ENCODE data around the gene ELAPOR1.
"Not testable (repeated sequence)": the region's sequence is repeated elsewhere in the genome, so short reads cannot be mapped to it uniquely, and the experiment has no call there.

Gene ELAPOR1

DNA sequence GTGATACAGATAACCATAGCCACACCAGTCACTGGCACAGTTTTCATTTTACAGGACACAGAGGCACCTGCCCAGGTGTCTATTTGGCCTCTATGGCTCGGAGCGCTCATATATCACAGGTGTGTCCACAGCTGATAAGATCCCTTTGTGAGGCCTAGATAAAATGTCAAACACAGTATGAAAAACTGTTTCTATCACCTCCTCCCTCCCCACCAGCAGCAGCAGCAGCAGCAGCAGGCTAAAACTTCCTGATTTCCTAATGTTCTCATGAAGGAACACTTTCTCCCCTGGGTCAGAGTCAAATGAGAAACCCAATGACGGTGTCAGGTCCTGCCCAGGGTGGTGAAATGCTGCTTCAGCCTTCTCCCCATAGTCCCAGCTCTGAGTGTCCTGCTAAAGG, 24.4 kb downstream of the ELAPOR1 start:
- H3K4me2 ChIP-seq (ENCODE audit: low read length), result no peak overlapping the region

DNA sequence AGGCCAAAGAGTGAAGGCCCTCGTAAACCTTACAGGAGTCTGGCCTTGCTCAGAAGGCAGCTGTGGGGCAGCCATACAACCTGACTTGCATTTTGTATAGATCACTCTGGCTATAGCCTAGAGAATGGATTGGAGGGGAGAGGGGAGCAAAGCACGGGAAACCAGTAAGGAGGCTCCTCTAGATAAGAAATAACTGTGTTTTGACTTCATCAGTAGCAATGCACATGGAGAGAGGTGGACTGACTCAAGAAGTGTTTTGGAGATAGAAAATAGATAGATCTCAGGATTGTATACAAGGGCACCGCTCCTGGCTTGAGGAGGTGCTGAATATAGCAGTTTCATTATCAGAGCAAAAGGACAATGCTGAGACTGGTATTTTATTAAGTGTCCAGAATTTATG, 26.5 kb downstream of the ELAPOR1 start:
- no peaks in the 10 kb centered on the region for H3K79me1 ChIP-seq (ENCODE audit: low read length)
- H3K4ac ChIP-seq (ENCODE audit: low read depth, low read length), result no peak overlapping the region
- H2AK5ac ChIP-seq (ENCODE audit: low read length), result no peak overlapping the region
- no peak overlapping the region for H4K8ac ChIP-seq (ENCODE audit: low read depth, low read length)
- H2BK12ac ChIP-seq (ENCODE audit: low read length), result no peak overlapping the region
- DNase-seq, result no peak
- no CpG with 5 or more reads among the region's 3 CpGs for WGBS (ENCODE audit: extremely low coverage, insufficient coverage, insufficient read length)
- no peak overlapping the region for H3K18ac ChIP-seq (ENCODE audit: low read length)
- no peaks in the 10 kb centered on the region for H3K79me2 ChIP-seq (ENCODE audit: control insufficient read depth, insufficient read depth, low read length, poor library complexity)
- no peak overlapping the region for H3K4me2 ChIP-seq (ENCODE audit: low read length)
- no peak overlapping the region for H2BK120ac ChIP-seq (ENCODE audit: insufficient read depth, low read length, poor library complexity)
- no peak overlapping the region for H3K23ac ChIP-seq (ENCODE audit: low read length)
- no peak overlapping the region for H4K12ac ChIP-seq (ENCODE audit: low read depth, low read length)
- H3K27ac ChIP-seq (ENCODE audit: low read depth, low read length), result no peak overlapping the region
- no peak overlapping the region for H3K4me3 ChIP-seq (ENCODE audit: low read depth, low read length)
- H3K36me3 ChIP-seq (ENCODE audit: control insufficient read depth in 1 of 2, insufficient read depth in 2 of 2, low read length in 2 of 2), result no peaks in the 10 kb centered on the region
- H2BK5ac ChIP-seq (ENCODE audit: low read depth, low read length, poor library complexity), result no peak overlapping the region
- H3K4me1 ChIP-seq (ENCODE audit: control insufficient read depth in 1 of 2, insufficient read depth in 2 of 2, low read length in 2 of 2), result peaks cover 4 to 6% of the 10 kb centered on the region in 2 experiments
- H3K27me3 ChIP-seq (ENCODE audit: insufficient read depth, low read length), result no peaks in the 10 kb centered on the region
- H3K14ac ChIP-seq (ENCODE audit: low read length), result no peak overlapping the region
- no peaks in the 10 kb centered on the region for H3K9me3 ChIP-seq (ENCODE audit: insufficient read depth, low read depth, low read length)
- no peak overlapping the region for H3K9ac ChIP-seq (ENCODE audit: low read length)
- no peak overlapping the region for H2AFZ ChIP-seq (ENCODE audit: insufficient read depth, low read length, poor library complexity)
- H4K91ac ChIP-seq (ENCODE audit: low read depth, low read length), result no peak overlapping the region

More for the DNA sequence above, 24.4 kb downstream of the ELAPOR1 start:
- Histone ChIP-seq H2AK5ac (ENCODE audit: low read length) (no peak overlapping the region), H3K79me2 (ENCODE audit: control insufficient read depth, insufficient read depth, low read length, poor library complexity) (no peaks in the 10 kb centered on the region), H3K27ac (ENCODE audit: low read depth, low read length) (no peak overlapping the region), H3K4me3 (ENCODE audit: low read depth, low read length) (no peak overlapping the region), H3K23ac (ENCODE audit: low read length) (no peak overlapping the region), H3K79me1 (ENCODE audit: low read length) (no peaks in the 10 kb centered on the region), H2BK120ac (ENCODE audit: insufficient read depth, low read length, poor library complexity) (no peak overlapping the region), H3K4ac (ENCODE audit: low read depth, low read length) (no peak overlapping the region), H2BK5ac (ENCODE audit: low read depth, low read length, poor library complexity) (no peak overlapping the region), H3K9me3 (ENCODE audit: insufficient read depth, low read depth, low read length) (no peaks in the 10 kb centered on the region), H3K27me3 (ENCODE audit: insufficient read depth, low read length) (no peaks in the 10 kb centered on the region), H3K14ac (ENCODE audit: low read length) (no peak overlapping the region), H4K12ac (ENCODE audit: low read depth, low read length) (no peak overlapping the region), H3K9ac (ENCODE audit: low read length) (no peak overlapping the region), H4K91ac (ENCODE audit: low read depth, low read length) (no peak overlapping the region), H2AFZ (ENCODE audit: insufficient read depth, low read length, poor library complexity) (no peak overlapping the region), H4K8ac (ENCODE audit: low read depth, low read length) (no peak overlapping the region), H3K18ac (ENCODE audit: low read length) (no peak overlapping the region), H3K36me3 (ENCODE audit: control insufficient read depth in 1 of 2, insufficient read depth in 2 of 2, low read length in 2 of 2) (no peaks in the 10 kb centered on the region), H3K4me1 (ENCODE audit: control insufficient read depth in 1 of 2, insufficient read depth in 2 of 2, low read length in 2 of 2) (peaks cover 4 to 6% of the 10 kb centered on the region in 2 experiments), H2BK12ac (ENCODE audit: low read length) (no peak overlapping the region)
- WGBS (ENCODE audit: extremely low coverage, insufficient coverage, insufficient read length), result no CpG with 5 or more reads among the region's 3 CpGs
- DNase-seq, result peak; percentile 53 to 69

DNA sequence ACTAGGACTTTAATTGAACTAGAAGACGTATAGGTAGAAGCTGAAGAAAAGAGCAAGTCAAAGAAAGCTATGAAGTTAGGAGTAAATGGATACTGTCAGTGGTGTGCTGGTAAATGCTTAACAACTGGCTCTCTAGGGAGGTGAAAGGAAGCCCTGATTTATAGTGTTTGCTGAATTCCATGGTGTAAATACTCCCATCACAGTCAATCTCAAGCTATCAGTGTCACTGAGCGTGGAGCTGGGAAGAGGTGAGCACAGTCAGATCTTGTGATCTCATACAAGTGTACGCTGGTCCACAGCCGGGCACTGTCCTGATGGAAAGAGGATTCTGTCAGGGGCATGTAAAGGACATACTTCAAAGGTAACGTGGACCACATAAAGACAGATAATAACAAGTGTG, 28.3 kb downstream of the ELAPOR1 start:
- Histone ChIP-seq H3K9ac (ENCODE audit: low read length) (no peak overlapping the region), H3K36me3 (ENCODE audit: control insufficient read depth in 1 of 2, insufficient read depth in 2 of 2, low read length in 2 of 2) (no peaks in the 10 kb centered on the region), H3K79me2 (ENCODE audit: control insufficient read depth, insufficient read depth, low read length, poor library complexity) (no peaks in the 10 kb centered on the region), H3K23ac (ENCODE audit: low read length) (no peak overlapping the region), H3K9me3 (ENCODE audit: insufficient read depth, low read depth, low read length) (no peaks in the 10 kb centered on the region), H2AFZ (ENCODE audit: insufficient read depth, low read length, poor library complexity) (no peak overlapping the region), H3K4me1 (ENCODE audit: control insufficient read depth in 1 of 2, insufficient read depth in 2 of 2, low read length in 2 of 2) (peaks cover 4 to 6% of the 10 kb centered on the region in 2 experiments), H2AK5ac (ENCODE audit: low read length) (no peak overlapping the region), H3K4me2 (ENCODE audit: low read length) (no peak overlapping the region), H3K14ac (ENCODE audit: low read length) (no peak overlapping the region), H4K12ac (ENCODE audit: low read depth, low read length) (no peak overlapping the region), H3K4me3 (ENCODE audit: low read depth, low read length) (no peak overlapping the region), H3K27me3 (ENCODE audit: insufficient read depth, low read length) (no peaks in the 10 kb centered on the region), H2BK12ac (ENCODE audit: low read length) (no peak overlapping the region), H3K79me1 (ENCODE audit: low read length) (no peaks in the 10 kb centered on the region), H3K27ac (ENCODE audit: low read depth, low read length) (no peak overlapping the region), H4K91ac (ENCODE audit: low read depth, low read length) (no peak overlapping the region), H4K8ac (ENCODE audit: low read depth, low read length) (no peak overlapping the region), H3K18ac (ENCODE audit: low read length) (no peak overlapping the region), H2BK5ac (ENCODE audit: low read depth, low read length, poor library complexity) (no peak overlapping the region), H2BK120ac (ENCODE audit: insufficient read depth, low read length, poor library complexity) (no peak overlapping the region), H3K4ac (ENCODE audit: low read depth, low read length) (no peak overlapping the region)
- no CpG with 5 or more reads among the region's 5 CpGs for WGBS (ENCODE audit: extremely low coverage, insufficient coverage, insufficient read length)
- no peak for DNase-seq

DNA sequence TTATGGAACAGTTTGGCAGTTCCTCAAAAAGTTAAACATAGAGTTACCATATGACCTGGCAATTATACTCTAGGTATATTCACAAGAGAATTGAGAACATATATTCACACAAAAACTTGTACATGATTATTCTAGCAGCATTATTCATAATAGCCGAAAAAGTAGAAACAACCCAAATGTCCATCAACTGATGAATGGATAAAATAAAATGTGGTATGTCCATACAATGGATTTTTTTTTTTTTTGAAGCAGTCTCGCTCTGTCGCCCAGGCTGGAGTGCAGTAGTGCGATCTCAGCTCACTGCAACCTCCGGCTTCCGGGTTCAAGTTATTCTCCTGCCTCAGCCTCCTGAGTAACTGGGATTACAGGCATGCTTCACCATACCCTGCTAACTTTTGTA, 28.8 kb downstream of the ELAPOR1 start:
- H4K12ac ChIP-seq (ENCODE audit: low read depth, low read length); H3K79me2 ChIP-seq (ENCODE audit: control insufficient read depth, insufficient read depth, low read length, poor library complexity); H3K4me3 ChIP-seq (ENCODE audit: low read depth, low read length); DNase-seq; H3K14ac ChIP-seq (ENCODE audit: low read length); H4K91ac ChIP-seq (ENCODE audit: low read depth, low read length); H3K36me3 ChIP-seq (ENCODE audit: control insufficient read depth in 1 of 2, insufficient read depth in 2 of 2, low read length in 2 of 2); H2AK5ac ChIP-seq (ENCODE audit: low read length); H4K8ac ChIP-seq (ENCODE audit: low read depth, low read length); H3K79me1 ChIP-seq (ENCODE audit: low read length); H2BK5ac ChIP-seq (ENCODE audit: low read depth, low read length, poor library complexity); H2BK120ac ChIP-seq (ENCODE audit: insufficient read depth, low read length, poor library complexity); H3K4me2 ChIP-seq (ENCODE audit: low read length); H3K4me1 ChIP-seq (ENCODE audit: control insufficient read depth in 1 of 2, insufficient read depth in 2 of 2, low read length in 2 of 2); H3K27ac ChIP-seq (ENCODE audit: low read depth, low read length); H2AFZ ChIP-seq (ENCODE audit: insufficient read depth, low read length, poor library complexity); H3K27me3 ChIP-seq (ENCODE audit: insufficient read depth, low read length); H3K18ac ChIP-seq (ENCODE audit: low read length); H3K23ac ChIP-seq (ENCODE audit: low read length); H3K9me3 ChIP-seq (ENCODE audit: insufficient read depth, low read depth, low read length); H2BK12ac ChIP-seq (ENCODE audit: low read length); H3K9ac ChIP-seq (ENCODE audit: low read length); H3K4ac ChIP-seq (ENCODE audit: low read depth, low read length): not testable (repeated sequence)
- WGBS (ENCODE audit: extremely low coverage, insufficient coverage, insufficient read length), result no CpG with 5 or more reads among the region's 6 CpGs
